ENCODE results near the gene OSBPL5.

DNA sequence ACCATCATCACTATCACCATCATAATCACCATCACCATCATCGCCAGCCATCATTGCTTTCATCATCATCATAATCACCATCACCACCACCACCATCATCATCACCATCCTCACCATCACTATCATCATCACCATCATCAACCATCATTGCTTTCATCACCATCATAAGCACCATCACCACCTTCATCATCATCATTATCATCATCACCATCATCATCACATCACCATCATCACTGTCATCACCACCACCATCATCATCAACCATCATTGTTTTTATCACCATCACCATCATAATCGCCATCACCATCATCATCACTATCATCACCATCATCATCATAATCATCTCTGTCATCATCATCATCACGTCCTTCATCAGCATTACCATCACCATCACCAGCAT is 9.3 kb upstream of the OSBPL5 start:
- TF ChIP-seq, protein P1, sequence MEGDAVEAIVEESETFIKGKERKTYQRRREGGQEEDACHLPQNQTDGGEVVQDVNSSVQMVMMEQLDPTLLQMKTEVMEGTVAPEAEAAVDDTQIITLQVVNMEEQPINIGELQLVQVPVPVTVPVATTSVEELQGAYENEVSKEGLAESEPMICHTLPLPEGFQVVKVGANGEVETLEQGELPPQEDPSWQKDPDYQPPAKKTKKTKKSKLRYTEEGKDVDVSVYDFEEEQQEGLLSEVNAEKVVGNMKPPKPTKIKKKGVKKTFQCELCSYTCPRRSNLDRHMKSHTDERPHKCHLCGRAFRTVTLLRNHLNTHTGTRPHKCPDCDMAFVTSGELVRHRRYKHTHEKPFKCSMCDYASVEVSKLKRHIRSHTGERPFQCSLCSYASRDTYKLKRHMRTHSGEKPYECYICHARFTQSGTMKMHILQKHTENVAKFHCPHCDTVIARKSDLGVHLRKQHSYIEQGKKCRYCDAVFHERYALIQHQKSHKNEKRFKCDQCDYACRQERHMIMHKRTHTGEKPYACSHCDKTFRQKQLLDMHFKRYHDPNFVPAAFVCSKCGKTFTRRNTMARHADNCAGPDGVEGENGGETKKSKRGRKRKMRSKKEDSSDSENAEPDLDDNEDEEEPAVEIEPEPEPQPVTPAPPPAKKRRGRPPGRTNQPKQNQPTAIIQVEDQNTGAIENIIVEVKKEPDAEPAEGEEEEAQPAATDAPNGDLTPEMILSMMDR (IDR thresholded peaks at IDR 0.05 in 4 of 5, conservative IDR thresholded peaks at IDR 0.05 in 1 of 5) = no peak
- no peak for TF ChIP-seq POLR2A (IDR thresholded peaks at IDR 0.05)

All from gastrocnemius medialis (tissue), 4 donors.